HepG2 (cell line): ENCODE results near the gene ALPI. TPM values are rescaled to one million over a fixed set of nuclear protein-coding genes. Genes with fewer than 3 reads are reported as not detected.
A peak's percentile ranks its signal among the peaks of the same experiment; 100 is the strongest.

Experiments used
- CREB1 ChIP-seq, 2 experiments: fragments of 450-650 bp in 1 of 2; IDR thresholded peaks; 2 replicates each; pipeline ENCODE4 v1.6.1; 2016 to 2017; ENCODE audit warnings: control low read depth in 1 of 2, mild to moderate bottlenecking in 1 of 2, missing compliant biosample characterization in 1 of 2, missing genetic modification characterization in 1 of 2
- FOSL2 ChIP-seq: sonication (generic); formaldehyde crosslinking; IDR thresholded peaks from 2 replicates; pipeline ENCODE4 v1.4.0; 2020; ENCODE audit warnings: missing genetic modification reagents
- GATAD2A ChIP-seq: IDR thresholded peaks from 2 replicates; pipeline ENCODE4 v1.6.1; 2016
- NBN ChIP-seq: fragments of 450-650 bp; conservative IDR thresholded peaks from 2 replicates; pipeline ENCODE4 v1.6.1; 2017
- NFE2 ChIP-seq: sonication (generic); formaldehyde crosslinking; IDR thresholded peaks from 2 replicates; pipeline ENCODE4 v1.4.0; 2020; ENCODE audit warnings: missing genetic modification reagents
- PCBP1 ChIP-seq: fragments of 200-400 bp; formaldehyde crosslinking; IDR thresholded peaks from 2 replicates; pipeline ENCODE4 v1.6.1; 2017; ENCODE audit warnings: mild to moderate bottlenecking, low read depth, low read length, borderline replicate concordance
- SALL1 ChIP-seq: sonication (generic); formaldehyde crosslinking; IDR thresholded peaks from 2 replicates; pipeline ENCODE4 v1.8.0; 2022; ENCODE audit warnings: mild to moderate bottlenecking, missing genetic modification reagents
- SIN3A ChIP-seq: IDR thresholded peaks from 2 replicates; pipeline ENCODE4 v1.6.1; 2011; ENCODE audit warnings: low read depth, mild to moderate bottlenecking, control low read depth, low read length, borderline replicate concordance
- SMARCC2 ChIP-seq: fragments of 450-650 bp; IDR thresholded peaks from 2 replicates; pipeline ENCODE4 v1.6.1; 2017; ENCODE audit warnings: antibody characterized with exemption, mild to moderate bottlenecking
- SNRNP70 ChIP-seq: fragments of 200-400 bp; formaldehyde crosslinking; IDR thresholded peaks from 2 replicates; pipeline ENCODE4 v1.6.1; 2017; ENCODE audit warnings: mild to moderate bottlenecking, low read depth, low read length, moderate library complexity
- ZBTB3 ChIP-seq: sonication (generic); formaldehyde crosslinking; IDR thresholded peaks from 2 replicates; pipeline ENCODE4 v1.4.0; 2020; ENCODE audit warnings: low read depth, mild to moderate bottlenecking, moderate library complexity, missing genetic modification reagents, borderline replicate concordance
- ZNF333 ChIP-seq: sonication (generic); formaldehyde crosslinking; IDR thresholded peaks from 2 replicates; pipeline ENCODE4 v1.4.0; 2020; ENCODE audit warnings: mild to moderate bottlenecking, missing genetic modification reagents, borderline replicate concordance
- ZNF34 ChIP-seq: sonication (generic); formaldehyde crosslinking; IDR thresholded peaks from 2 replicates; pipeline ENCODE4 v1.4.0; 2020; ENCODE audit warnings: mild to moderate bottlenecking, missing genetic modification reagents, borderline replicate concordance
- ZNF564 ChIP-seq: sonication (generic); formaldehyde crosslinking; IDR thresholded peaks from 2 replicates; pipeline ENCODE4 v1.8.1; 2023; ENCODE audit warnings: mild to moderate bottlenecking, missing genetic modification reagents
- ZNF746 ChIP-seq: sonication (generic); formaldehyde crosslinking; IDR thresholded peaks from 2 replicates; pipeline ENCODE4 v1.8.0; 2022; ENCODE audit warnings: mild to moderate bottlenecking, missing genetic modification reagents
- polyA plus RNA-seq, 8 experiments: library from polyadenylated mRNA; depleted of rRNA in 3 of 8; stranded (reverse) in 7 of 8; unstranded in 1 of 8; fragments of >200 nt; fragmentation: Illumina TruSeq in 4 of 8; extraction: Trizol in 4 of 8; gene quantifications; 2 replicates each; pipeline versions ENCODE4 v1.2.1 to v1.2.3, GENCODE V29; 2011 to 2016; ENCODE audit warnings: low read depth in 4 of 8, missing spikeins in 1 of 8, mixed read lengths in 1 of 8; ENCODE audit not compliant: insufficient read depth in 1 of 8
- total RNA-seq, 5 experiments: library from RNA; depleted of rRNA; stranded (reverse); fragments of >200 nt; fragmentation: Illumina TruSeq; extraction: Trizol; gene quantifications; 2 replicates each; pipeline ENCODE4 v1.2.3, GENCODE V29; 2016; ENCODE audit warnings: low read depth in 1 of 5
- TF ChIP-seq, protein P1 (sequence below), 2 experiments: fragments of 450-650 bp in 1 of 2; sonication (generic) in 1 of 2; formaldehyde crosslinking; IDR thresholded peaks; 2 replicates each; pipeline versions ENCODE4 v1.5.0 to v1.8.0; 2020 to 2022; ENCODE audit warnings: mild to moderate bottlenecking in 1 of 2, missing genetic modification reagents in 1 of 2
- TF ChIP-seq, protein P2 (sequence below): sonication (generic); formaldehyde crosslinking; IDR thresholded peaks from 2 replicates; pipeline ENCODE4 v1.4.0; 2020; ENCODE audit warnings: missing genetic modification reagents
- TF ChIP-seq, protein P3 (sequence below): IDR thresholded peaks from 2 replicates; pipeline ENCODE4 v1.6.1; 2012; ENCODE audit warnings: inconsistent platforms
- TF ChIP-seq, protein P4 (sequence below): sonication (generic); formaldehyde crosslinking; IDR thresholded peaks from 2 replicates; pipeline ENCODE4 v1.4.0; 2020; ENCODE audit warnings: missing genetic modification reagents
- TF ChIP-seq, protein P5 (sequence below): sonication (generic); formaldehyde crosslinking; IDR thresholded peaks from 2 replicates; pipeline ENCODE4 v1.5.1; 2020; ENCODE audit warnings: mild to moderate bottlenecking, missing genetic modification reagents, borderline replicate concordance

The ALPI gene
- total and polyA plus RNA-seq, 2 of the 13 experiments (the other 11 are each of a cell fraction or from before 2014, with no cell fraction given) = not detected

DNA sequence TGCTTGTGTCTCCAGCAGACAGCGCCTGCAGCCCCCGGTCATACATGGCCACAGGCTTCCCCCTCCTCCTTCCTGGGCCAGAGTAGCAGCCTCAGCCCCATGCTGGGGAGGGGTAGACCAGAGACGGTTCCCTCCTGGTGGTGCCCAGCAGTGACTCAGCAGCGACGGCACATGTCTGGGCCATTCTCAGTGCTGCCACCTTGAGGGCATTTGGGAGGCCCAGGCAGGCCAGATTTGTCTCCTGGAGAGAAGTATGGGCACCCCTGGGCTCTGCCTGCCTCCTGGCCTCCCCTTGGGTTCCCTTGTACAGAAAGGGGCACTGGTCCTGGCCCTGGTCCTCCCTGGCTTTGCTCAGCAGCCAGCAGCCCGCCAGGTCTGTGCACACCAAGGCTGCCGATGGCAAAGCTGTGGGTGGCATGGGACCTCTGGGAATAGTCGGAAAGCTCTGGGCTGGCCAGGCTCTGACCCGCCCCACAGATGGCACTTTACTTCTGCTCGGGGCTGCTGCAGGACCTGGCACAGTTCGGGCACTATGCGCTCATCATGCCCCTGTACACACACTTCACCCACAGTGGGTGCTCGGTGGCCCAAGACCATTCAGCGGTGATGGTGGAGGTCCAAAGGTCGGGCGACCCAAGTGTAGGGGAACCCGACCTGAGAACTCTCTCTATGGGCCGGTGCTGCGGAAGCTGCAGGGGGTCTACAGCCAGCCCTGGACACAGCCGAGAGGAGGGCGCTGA is 11.4 kb upstream of the ALPI start (continued):
- TF ChIP-seq, protein P1, sequence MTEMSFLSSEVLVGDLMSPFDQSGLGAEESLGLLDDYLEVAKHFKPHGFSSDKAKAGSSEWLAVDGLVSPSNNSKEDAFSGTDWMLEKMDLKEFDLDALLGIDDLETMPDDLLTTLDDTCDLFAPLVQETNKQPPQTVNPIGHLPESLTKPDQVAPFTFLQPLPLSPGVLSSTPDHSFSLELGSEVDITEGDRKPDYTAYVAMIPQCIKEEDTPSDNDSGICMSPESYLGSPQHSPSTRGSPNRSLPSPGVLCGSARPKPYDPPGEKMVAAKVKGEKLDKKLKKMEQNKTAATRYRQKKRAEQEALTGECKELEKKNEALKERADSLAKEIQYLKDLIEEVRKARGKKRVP (CRISPR knock-in tag; IDR thresholded peaks at IDR 0.05) = no peak
- TF ChIP-seq NBN (no peak), SMARCC2 (no peak), ZNF746 (CRISPR knock-in tag) (peak; percentile 40; the same call in 1 of the 2 replicates), ZNF34 (CRISPR knock-in tag) (no peak), CREB1 (IDR thresholded peaks at IDR 0.05) (no peak), CREB1 (CRISPR knock-in tag; IDR thresholded peaks at IDR 0.05) (no peak), SNRNP70 (no peak), PCBP1 (peak; percentile 83; the same call in 1 of the 2 replicates), ZNF564 (CRISPR knock-in tag) (no peak), SIN3A (no peak), FOSL2 (CRISPR knock-in tag) (peak; percentile 87), SALL1 (CRISPR knock-in tag) (peak; percentile 9; the same call in 1 of the 2 replicates), ZNF333 (0 out of 2 replicates have a peak, but pooled peaks have one; percentile 18), ZBTB3 (CRISPR knock-in tag) (no peak), GATAD2A (CRISPR knock-in tag) (no peak), NFE2 (CRISPR knock-in tag) (peak; percentile 97)
- TF ChIP-seq, protein P2, sequence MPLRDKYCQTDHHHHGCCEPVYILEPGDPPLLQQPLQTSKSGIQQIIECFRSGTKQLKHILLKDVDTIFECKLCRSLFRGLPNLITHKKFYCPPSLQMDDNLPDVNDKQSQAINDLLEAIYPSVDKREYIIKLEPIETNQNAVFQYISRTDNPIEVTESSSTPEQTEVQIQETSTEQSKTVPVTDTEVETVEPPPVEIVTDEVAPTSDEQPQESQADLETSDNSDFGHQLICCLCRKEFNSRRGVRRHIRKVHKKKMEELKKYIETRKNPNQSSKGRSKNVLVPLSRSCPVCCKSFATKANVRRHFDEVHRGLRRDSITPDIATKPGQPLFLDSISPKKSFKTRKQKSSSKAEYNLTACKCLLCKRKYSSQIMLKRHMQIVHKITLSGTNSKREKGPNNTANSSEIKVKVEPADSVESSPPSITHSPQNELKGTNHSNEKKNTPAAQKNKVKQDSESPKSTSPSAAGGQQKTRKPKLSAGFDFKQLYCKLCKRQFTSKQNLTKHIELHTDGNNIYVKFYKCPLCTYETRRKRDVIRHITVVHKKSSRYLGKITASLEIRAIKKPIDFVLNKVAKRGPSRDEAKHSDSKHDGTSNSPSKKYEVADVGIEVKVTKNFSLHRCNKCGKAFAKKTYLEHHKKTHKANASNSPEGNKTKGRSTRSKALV = no peak
- TF ChIP-seq, protein P3, sequence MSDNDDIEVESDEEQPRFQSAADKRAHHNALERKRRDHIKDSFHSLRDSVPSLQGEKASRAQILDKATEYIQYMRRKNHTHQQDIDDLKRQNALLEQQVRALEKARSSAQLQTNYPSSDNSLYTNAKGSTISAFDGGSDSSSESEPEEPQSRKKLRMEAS = peak; percentile 72
- TF ChIP-seq, protein P4, sequence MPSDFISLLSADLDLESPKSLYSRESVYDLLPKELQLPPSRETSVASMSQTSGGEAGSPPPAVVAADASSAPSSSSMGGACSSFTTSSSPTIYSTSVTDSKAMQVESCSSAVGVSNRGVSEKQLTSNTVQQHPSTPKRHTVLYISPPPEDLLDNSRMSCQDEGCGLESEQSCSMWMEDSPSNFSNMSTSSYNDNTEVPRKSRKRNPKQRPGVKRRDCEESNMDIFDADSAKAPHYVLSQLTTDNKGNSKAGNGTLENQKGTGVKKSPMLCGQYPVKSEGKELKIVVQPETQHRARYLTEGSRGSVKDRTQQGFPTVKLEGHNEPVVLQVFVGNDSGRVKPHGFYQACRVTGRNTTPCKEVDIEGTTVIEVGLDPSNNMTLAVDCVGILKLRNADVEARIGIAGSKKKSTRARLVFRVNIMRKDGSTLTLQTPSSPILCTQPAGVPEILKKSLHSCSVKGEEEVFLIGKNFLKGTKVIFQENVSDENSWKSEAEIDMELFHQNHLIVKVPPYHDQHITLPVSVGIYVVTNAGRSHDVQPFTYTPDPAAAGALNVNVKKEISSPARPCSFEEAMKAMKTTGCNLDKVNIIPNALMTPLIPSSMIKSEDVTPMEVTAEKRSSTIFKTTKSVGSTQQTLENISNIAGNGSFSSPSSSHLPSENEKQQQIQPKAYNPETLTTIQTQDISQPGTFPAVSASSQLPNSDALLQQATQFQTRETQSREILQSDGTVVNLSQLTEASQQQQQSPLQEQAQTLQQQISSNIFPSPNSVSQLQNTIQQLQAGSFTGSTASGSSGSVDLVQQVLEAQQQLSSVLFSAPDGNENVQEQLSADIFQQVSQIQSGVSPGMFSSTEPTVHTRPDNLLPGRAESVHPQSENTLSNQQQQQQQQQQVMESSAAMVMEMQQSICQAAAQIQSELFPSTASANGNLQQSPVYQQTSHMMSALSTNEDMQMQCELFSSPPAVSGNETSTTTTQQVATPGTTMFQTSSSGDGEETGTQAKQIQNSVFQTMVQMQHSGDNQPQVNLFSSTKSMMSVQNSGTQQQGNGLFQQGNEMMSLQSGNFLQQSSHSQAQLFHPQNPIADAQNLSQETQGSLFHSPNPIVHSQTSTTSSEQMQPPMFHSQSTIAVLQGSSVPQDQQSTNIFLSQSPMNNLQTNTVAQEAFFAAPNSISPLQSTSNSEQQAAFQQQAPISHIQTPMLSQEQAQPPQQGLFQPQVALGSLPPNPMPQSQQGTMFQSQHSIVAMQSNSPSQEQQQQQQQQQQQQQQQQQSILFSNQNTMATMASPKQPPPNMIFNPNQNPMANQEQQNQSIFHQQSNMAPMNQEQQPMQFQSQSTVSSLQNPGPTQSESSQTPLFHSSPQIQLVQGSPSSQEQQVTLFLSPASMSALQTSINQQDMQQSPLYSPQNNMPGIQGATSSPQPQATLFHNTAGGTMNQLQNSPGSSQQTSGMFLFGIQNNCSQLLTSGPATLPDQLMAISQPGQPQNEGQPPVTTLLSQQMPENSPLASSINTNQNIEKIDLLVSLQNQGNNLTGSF (CRISPR knock-in tag) = no peak
- TF ChIP-seq, protein P5, sequence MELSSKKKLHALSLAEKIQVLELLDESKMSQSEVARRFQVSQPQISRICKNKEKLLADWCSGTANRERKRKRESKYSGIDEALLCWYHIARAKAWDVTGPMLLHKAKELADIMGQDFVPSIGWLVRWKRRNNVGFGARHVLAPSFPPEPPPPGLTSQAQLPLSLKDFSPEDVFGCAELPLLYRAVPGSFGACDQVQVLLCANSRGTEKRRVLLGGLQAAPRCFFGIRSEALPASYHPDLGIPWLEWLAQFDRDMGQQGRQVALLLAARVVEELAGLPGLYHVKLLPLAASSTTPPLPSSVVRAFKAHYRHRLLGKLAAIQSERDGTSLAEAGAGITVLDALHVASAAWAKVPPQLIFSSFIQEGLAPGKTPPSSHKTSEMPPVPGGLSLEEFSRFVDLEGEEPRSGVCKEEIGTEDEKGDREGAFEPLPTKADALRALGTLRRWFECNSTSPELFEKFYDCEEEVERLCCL = no peak
